HFFc6 (cell line): ENCODE data around the gene GOLGA6L9. TPM values are rescaled to one million over a fixed set of nuclear protein-coding genes. Genes with fewer than 3 reads are reported as not detected.
A peak's percentile ranks its signal among the peaks of the same experiment; 100 is the strongest.
"Not testable (repeated sequence)": the region's sequence is repeated elsewhere in the genome, so short reads cannot be mapped to it uniquely, and the experiment has no call there.

ENCODE experiments used
- DNase-seq: peaks from one replicate; pipeline ENCODE4 v3.0.0-alpha.2; 2018
- H3K27ac Mint-ChIP-seq: 2 replicates; pipeline ENCODE4 v1.8.0; 2020; ENCODE audit warnings: mild to moderate bottlenecking, mixed read lengths
- H3K27me3 Mint-ChIP-seq: 2 replicates; pipeline ENCODE4 v1.8.0; 2021; ENCODE audit warnings: mild to moderate bottlenecking, moderate library complexity, mixed read lengths; ENCODE audit not compliant: insufficient read depth
- H3K36me3 Mint-ChIP-seq: 2 replicates; pipeline ENCODE4 v1.8.0; 2021; ENCODE audit warnings: low read depth, mixed read lengths
- H3K4me1 Mint-ChIP-seq: 2 replicates; pipeline ENCODE4 v1.8.0; 2020; ENCODE audit warnings: low read depth, mixed read lengths
- H3K4me3 Mint-ChIP-seq: 2 replicates; pipeline ENCODE4 v1.8.0; 2020; ENCODE audit warnings: mild to moderate bottlenecking, moderate library complexity, mixed read lengths
- H3K9me3 Mint-ChIP-seq: 2 replicates; pipeline ENCODE4 v1.8.0; 2020; ENCODE audit warnings: mild to moderate bottlenecking, mixed read lengths
- CTCF ChIP-seq: fragments of 200-600 bp; sonication (generic); IDR thresholded peaks from 2 replicates; pipeline ENCODE4 v1.5.0; 2021; ENCODE audit warnings: antibody characterized with exemption, mild to moderate bottlenecking
- total RNA-seq, 6 experiments: library from RNA; stranded (reverse); fragmentation: NEBNext Ultra II Directional; extraction: Animal tissue kit (Norgen Biotek cat#: 25700); gene quantifications; 2 replicates in 1 of 6; 3 replicates in 5 of 6; pipeline ENCODE4 v1.2.3, GENCODE V29; 2021

The GOLGA6L9 gene
- total RNA-seq, 6 experiments from 2014 or later = 0.46 to 0.76 (median 0.59) TPM

DNA sequence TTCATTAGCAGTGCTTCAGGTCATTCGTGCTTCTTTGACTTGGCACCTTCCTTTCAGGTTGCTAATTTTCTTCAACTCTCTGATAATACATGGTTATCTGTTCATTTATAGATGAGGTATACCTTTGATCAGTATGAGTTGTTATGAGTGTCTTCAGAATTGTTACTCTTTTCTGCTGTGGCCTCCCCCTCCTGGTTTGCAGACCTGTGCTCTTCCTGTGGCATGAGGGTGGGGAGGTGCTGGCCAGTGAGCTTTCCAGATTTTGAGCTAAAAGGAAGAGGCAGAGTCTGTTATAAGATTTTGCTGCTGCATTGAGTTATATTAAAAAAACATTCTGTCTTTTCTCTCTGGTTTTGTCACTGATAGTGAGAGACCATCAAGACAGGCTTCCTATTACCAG, 30.8 kb upstream of the GOLGA6L9 start:
- peaks cover 3% of the 10 kb centered on the region for H3K4me1 Mint-ChIP-seq
- no peaks in the 10 kb centered on the region for H3K9me3 Mint-ChIP-seq
- H3K4me3 Mint-ChIP-seq = no peak overlapping the region
- H3K27me3 Mint-ChIP-seq = no peaks in the 10 kb centered on the region
- DNase-seq = no peak
- H3K36me3 Mint-ChIP-seq = peaks cover 11% of the 10 kb centered on the region; the same call in 1 of the 2 replicates
- H3K27ac Mint-ChIP-seq = no peak overlapping the region
- TF ChIP-seq CTCF = no peak

- peaks cover 11% of the 10 kb centered on the region; the same call in 1 of the 2 replicates for H3K36me3 Mint-ChIP-seq
- DNase-seq, H3K9me3 Mint-ChIP-seq, H3K27ac Mint-ChIP-seq, H3K27me3 Mint-ChIP-seq, H3K4me1 Mint-ChIP-seq, H3K4me3 Mint-ChIP-seq: not testable (repeated sequence)
Observed at GRCh38 chr15:82399366-82400103, 30.1 kb upstream of the GOLGA6L9 start.

- DNase-seq, H3K4me3 Mint-ChIP-seq, H3K4me1 Mint-ChIP-seq, H3K27me3 Mint-ChIP-seq, H3K9me3 Mint-ChIP-seq, H3K27ac Mint-ChIP-seq: not testable (repeated sequence)
- peaks cover 15% of the 10 kb centered on the region; the same call in 1 of the 2 replicates for H3K36me3 Mint-ChIP-seq
Observed at GRCh38 chr15:82401918-82402317, 27.7 kb upstream of the GOLGA6L9 start.

DNA sequence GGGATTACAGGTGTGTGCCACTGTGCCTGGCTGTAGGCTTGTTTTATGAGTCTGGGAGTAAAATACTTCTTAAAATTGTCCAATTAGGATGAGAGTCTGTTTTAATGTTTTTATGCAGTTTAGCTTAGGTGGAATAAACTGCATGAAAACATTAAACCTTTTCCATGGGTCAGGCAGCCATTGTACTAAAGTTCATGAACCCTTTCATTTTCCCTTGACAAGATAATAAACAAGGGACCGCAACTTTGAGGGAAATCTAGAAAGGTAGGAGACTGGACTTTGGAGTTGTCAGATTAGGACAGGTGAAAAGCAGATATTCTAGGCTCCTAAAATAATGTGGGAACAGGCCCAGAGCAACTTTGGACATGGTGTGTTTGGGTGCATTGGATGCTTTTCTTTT, 27.3 kb upstream of the GOLGA6L9 start:
- not testable (repeated sequence) for H3K4me3 Mint-ChIP-seq, H3K9me3 Mint-ChIP-seq, H3K27me3 Mint-ChIP-seq, H3K27ac Mint-ChIP-seq, DNase-seq, H3K4me1 Mint-ChIP-seq
- peaks cover 13% of the 10 kb centered on the region; the same call in 1 of the 2 replicates for H3K36me3 Mint-ChIP-seq

GRCh38 chr15:82406211-82406610, 23.4 kb upstream of the GOLGA6L9 start:
- H3K27me3 Mint-ChIP-seq, DNase-seq, H3K4me1 Mint-ChIP-seq, H3K36me3 Mint-ChIP-seq, H3K4me3 Mint-ChIP-seq, H3K9me3 Mint-ChIP-seq, H3K27ac Mint-ChIP-seq: not testable (repeated sequence)

- H3K27me3 Mint-ChIP-seq, H3K4me3 Mint-ChIP-seq, H3K36me3 Mint-ChIP-seq, H3K27ac Mint-ChIP-seq, H3K9me3 Mint-ChIP-seq, DNase-seq: not testable (repeated sequence)
- peaks cover 11% of the 10 kb centered on the region for H3K4me1 Mint-ChIP-seq
Observed at GRCh38 chr15:82410306-82410705, 19.3 kb upstream of the GOLGA6L9 start.

GRCh38 chr15:82411595-82411994, 18.0 kb upstream of the GOLGA6L9 start:
- H3K4me3 Mint-ChIP-seq, H3K27ac Mint-ChIP-seq, H3K36me3 Mint-ChIP-seq, DNase-seq, H3K27me3 Mint-ChIP-seq, H3K9me3 Mint-ChIP-seq: not testable (repeated sequence)
- H3K4me1 Mint-ChIP-seq = peaks cover 14% of the 10 kb centered on the region

DNA sequence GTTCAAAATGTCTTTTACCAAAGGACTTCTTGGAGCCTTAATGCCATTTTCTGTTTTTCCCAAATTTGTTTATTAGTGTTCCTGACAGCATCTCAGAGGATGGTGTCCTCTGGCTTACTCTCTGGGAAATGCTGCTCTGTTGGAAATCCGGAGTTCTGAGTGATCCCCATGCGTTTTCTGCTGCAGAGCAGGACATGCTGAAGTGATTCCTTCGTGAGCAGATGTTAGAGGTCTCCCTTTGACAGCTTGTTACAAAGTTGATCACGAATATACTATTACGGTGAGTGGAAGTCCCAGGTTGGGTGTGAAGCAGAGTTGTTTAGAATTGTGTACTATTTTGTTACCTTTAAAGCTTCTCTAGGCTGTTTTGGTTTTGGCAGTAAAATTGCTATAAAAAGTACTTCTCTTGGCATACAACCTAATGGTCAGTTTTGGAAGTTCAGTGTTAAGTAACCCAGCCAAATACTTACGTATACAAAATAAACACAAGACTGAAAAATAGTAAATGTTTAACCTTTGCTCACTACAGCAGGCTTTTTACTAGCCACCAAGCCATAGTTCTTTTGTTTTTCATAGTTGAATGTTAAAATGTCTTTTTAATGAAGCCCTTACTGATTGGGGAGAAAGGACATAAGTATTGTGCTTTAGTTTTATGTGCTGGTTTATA, 15.0 kb upstream of the GOLGA6L9 start:
- H3K4me3 Mint-ChIP-seq, H3K27ac Mint-ChIP-seq: not testable (repeated sequence)

DNA sequence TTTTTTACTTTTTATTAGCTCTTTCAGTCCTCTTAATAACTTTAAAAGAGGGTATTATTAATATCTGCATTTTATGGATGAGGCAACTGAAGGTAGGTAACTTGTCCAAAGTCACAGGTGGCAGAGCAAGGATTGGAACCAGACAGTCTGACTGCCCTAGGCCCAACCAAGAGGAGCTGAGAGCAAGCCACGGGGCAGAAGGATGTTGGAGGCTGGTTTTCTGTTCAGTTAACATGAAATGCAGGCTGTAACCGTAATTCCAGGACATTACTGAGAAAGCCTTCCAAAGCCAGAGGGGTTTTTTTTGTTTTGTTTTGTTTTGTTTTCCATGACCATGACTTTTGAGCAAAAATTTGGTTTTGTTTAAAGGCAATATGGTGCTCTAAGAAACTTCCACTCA, 9.1 kb upstream of the GOLGA6L9 start:
- H3K27me3 Mint-ChIP-seq, DNase-seq, H3K4me1 Mint-ChIP-seq, H3K4me3 Mint-ChIP-seq, H3K9me3 Mint-ChIP-seq, H3K36me3 Mint-ChIP-seq: not testable (repeated sequence)
- peak overlapping the region; percentile 73 for H3K27ac Mint-ChIP-seq

More for the DNA sequence above, 15.0 kb upstream of the GOLGA6L9 start:
- peak; percentile 25; the same call in 1 of the 2 replicates for TF ChIP-seq CTCF
- H3K27me3 Mint-ChIP-seq, H3K36me3 Mint-ChIP-seq, H3K9me3 Mint-ChIP-seq: not testable (repeated sequence)
- peak; percentile 0 for DNase-seq
- peaks cover 14% of the 10 kb centered on the region for H3K4me1 Mint-ChIP-seq

GRCh38 chr15:82420966-82421365, 8.7 kb upstream of the GOLGA6L9 start:
- H3K4me1 Mint-ChIP-seq, H3K27me3 Mint-ChIP-seq, H3K27ac Mint-ChIP-seq, DNase-seq, H3K4me3 Mint-ChIP-seq, H3K9me3 Mint-ChIP-seq, H3K36me3 Mint-ChIP-seq: not testable (repeated sequence)

- H3K4me3 Mint-ChIP-seq, DNase-seq, H3K27ac Mint-ChIP-seq, H3K4me1 Mint-ChIP-seq, H3K36me3 Mint-ChIP-seq, H3K9me3 Mint-ChIP-seq, H3K27me3 Mint-ChIP-seq: not testable (repeated sequence)
Observed at GRCh38 chr15:82427117-82427516, 2.5 kb upstream of the GOLGA6L9 start.

GRCh38 chr15:82445420-82445819, 15.8 kb downstream of the GOLGA6L9 start:
- peak; percentile 33 for DNase-seq
- H3K4me1 Mint-ChIP-seq, H3K27ac Mint-ChIP-seq, H3K27me3 Mint-ChIP-seq, H3K4me3 Mint-ChIP-seq, H3K9me3 Mint-ChIP-seq, H3K36me3 Mint-ChIP-seq: not testable (repeated sequence)
